Measurements from ENCODE around the gene ARHGAP10.

ARHGAP10 gene

DNA sequence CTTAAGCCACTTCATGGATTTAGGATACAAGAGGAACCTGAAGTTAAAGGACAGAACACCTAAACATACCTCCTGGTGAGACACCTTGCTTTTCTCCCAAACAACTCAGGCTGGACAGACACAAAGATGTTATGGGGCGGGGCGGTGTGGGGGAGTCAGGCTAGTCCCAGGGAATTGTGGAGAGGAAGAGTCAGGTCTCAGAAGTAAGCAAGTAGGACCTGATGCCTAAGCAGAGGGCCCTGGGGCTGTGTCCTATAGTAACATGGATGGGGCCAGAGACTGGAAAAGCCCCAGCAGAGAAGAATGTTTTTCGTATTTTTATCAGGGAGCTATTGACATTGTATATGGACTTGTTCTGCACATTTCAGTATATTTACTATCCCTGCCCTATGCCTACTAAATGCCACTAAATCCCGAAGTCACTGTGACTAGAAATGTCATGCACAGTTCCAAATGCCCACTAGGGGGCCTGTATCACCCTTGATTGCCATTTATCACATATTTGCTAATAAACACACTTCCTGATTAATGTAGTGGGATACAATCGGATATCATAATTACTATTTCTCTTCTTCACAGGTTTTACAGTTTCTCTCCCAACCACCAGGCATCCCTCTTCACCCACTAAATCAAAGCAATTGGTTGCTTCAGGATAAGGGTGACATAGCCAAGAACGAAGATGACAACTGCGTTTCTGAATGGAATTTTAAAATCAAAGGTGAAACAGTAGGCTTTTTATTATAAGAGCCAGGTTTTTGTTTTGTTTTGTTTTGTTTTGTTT is 23.8 kb upstream of the ARHGAP10 start:
- TF ChIP-seq Cebpa-rat (IDR thresholded peaks at IDR 0.05) = no peak
- H3K36me3 ChIP-seq = no peaks in the 10 kb centered on the region
- H3K4me2 ChIP-seq = no peak overlapping the region
- no peaks in the 10 kb centered on the region for H3K9me3 ChIP-seq
- H3K27me3 ChIP-seq = no peaks in the 10 kb centered on the region
- no peak overlapping the region for H3K4me3 ChIP-seq
- no peak overlapping the region for H3K9ac ChIP-seq
- no peaks in the 10 kb centered on the region for H4K20me1 ChIP-seq
- H3K27ac ChIP-seq = no peak overlapping the region
- no peaks in the 10 kb centered on the region for H3K4me1 ChIP-seq

DNA sequence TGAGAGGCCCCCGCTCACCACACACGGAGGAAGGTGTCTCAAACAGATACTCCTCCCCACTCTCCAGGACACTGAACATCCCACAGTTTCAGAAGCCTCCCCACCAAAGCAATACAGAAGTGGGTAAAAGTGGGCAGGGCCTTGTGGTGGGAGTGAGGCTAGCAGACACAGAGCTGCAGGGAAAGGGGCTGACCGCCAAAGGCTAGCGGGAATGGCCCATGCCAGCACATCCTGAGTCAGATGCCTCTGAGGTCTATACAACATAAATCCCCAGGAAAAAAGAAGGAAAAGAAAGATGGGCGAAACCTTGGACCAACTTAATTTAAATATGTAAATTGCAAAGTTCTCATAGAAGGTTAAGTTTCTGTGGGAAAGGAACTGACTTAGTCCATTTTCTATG is 21.9 kb upstream of the ARHGAP10 start:
- TF ChIP-seq Cebpa-rat (IDR thresholded peaks at IDR 0.05) = no peak
- Histone ChIP-seq H3K4me3 (no peak overlapping the region), H3K27me3 (no peaks in the 10 kb centered on the region), H3K9me3 (no peaks in the 10 kb centered on the region), H4K20me1 (no peaks in the 10 kb centered on the region), H3K4me2 (no peak overlapping the region), H3K9ac (no peak overlapping the region), H3K36me3 (no peaks in the 10 kb centered on the region), H3K4me1 (no peaks in the 10 kb centered on the region), H3K27ac (no peak overlapping the region)

DNA sequence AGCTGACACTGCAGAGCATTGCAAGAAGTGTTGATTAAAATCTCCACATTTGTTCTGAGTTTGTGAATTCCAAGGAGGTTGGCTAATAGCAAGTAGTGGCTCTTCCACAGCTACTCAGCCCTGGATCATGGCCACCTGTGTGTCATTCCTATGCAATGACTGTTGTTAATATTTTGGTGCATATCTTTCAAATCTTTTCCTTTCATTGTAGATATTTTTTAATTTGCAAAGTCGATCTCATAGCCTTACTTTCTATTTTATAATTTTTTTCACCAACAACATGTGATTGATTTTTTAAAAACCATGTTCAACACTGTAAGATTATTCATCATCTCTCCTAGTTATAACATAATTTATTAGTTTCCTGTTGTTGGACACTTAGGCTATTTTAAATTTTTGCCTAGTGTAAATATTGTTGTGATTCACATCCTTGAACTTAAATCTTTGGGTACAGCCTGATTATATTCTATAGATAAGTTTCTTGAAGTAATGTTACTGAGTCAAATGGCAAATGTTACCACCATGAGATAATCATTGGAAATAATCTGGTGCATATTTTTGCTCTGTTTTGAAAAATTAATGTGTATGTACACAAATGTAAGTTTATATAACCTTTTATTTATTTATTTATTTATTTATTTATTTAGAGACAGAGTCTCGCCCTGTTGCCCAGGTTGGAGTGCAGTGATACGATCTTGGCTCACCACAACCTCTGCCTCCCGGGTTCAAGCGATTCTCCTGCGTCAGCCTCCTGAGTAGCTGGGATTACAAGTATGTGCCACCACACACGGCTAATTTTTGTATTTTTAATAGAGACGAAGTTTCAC is 17.1 kb upstream of the ARHGAP10 start:
- H4K20me1 ChIP-seq = no peaks in the 10 kb centered on the region
- H3K9ac ChIP-seq = no peak overlapping the region
- no peaks in the 10 kb centered on the region for H3K9me3 ChIP-seq
- H3K4me3 ChIP-seq = no peak overlapping the region
- no peak overlapping the region for H3K4me2 ChIP-seq
- no peaks in the 10 kb centered on the region for H3K36me3 ChIP-seq
- H3K4me1 ChIP-seq = no peaks in the 10 kb centered on the region
- no peaks in the 10 kb centered on the region for H3K27me3 ChIP-seq
- TF ChIP-seq Cebpa-rat (IDR thresholded peaks at IDR 0.05) = no peak
- H3K27ac ChIP-seq = no peak overlapping the region

DNA sequence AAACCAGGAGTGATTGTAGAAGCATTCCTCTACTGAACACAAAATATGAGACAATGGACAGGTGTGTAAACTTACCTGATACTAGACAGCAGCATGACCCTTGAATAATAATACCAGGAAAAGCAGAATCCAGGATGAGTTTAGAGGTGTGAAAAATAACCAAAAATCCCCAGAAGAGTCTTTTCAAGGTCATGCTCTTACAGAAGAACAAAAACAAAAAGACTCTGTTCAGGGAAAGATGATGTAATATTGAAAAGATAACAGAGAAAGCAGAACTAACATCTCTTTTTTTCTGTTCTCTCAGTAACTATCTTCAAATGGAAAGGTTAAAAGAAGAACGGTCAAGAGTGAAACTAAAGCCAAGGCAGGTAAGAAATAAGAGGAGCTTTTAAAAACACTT is 14.0 kb upstream of the ARHGAP10 start:
- H3K4me1 ChIP-seq = no peaks in the 10 kb centered on the region
- H4K20me1 ChIP-seq = no peaks in the 10 kb centered on the region
- TF ChIP-seq Cebpa-rat (IDR thresholded peaks at IDR 0.05) = no peak
- H3K4me3 ChIP-seq = no peak overlapping the region
- H3K36me3 ChIP-seq = no peaks in the 10 kb centered on the region
- no peak overlapping the region for H3K27ac ChIP-seq
- no peaks in the 10 kb centered on the region for H3K9me3 ChIP-seq
- no peak overlapping the region for H3K9ac ChIP-seq
- H3K4me2 ChIP-seq = no peak overlapping the region
- H3K27me3 ChIP-seq = no peaks in the 10 kb centered on the region

DNA sequence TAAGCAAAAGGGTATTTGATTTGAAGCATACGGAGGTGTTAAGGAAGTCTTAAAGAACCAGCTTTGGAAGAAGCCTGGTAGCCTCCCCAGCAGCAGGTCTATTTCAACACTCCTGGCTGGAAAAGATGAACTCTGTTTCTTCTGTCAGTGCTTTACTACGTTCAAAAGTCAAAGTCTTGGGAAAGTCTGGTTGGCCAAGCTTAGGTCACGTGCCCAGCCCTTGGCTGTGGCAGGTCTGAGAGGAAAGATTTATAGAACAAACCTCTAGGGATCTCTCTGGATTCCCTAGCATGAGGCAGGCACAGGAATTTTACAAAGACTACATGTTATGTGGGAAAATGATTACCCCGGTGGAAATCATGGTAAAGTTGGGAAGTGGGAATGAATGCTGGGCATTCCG is 8.6 kb upstream of the ARHGAP10 start:
- H4K20me1 ChIP-seq = no peaks in the 10 kb centered on the region
- H3K9ac ChIP-seq = no peak overlapping the region
- no peaks in the 10 kb centered on the region for H3K27me3 ChIP-seq
- no peaks in the 10 kb centered on the region for H3K9me3 ChIP-seq
- no peak overlapping the region for H3K4me2 ChIP-seq
- no peak overlapping the region for H3K27ac ChIP-seq
- H3K4me3 ChIP-seq = no peak overlapping the region
- no peak for TF ChIP-seq Cebpa-rat (IDR thresholded peaks at IDR 0.05)
- H3K4me1 ChIP-seq = no peaks in the 10 kb centered on the region
- H3K36me3 ChIP-seq = no peaks in the 10 kb centered on the region

DNA sequence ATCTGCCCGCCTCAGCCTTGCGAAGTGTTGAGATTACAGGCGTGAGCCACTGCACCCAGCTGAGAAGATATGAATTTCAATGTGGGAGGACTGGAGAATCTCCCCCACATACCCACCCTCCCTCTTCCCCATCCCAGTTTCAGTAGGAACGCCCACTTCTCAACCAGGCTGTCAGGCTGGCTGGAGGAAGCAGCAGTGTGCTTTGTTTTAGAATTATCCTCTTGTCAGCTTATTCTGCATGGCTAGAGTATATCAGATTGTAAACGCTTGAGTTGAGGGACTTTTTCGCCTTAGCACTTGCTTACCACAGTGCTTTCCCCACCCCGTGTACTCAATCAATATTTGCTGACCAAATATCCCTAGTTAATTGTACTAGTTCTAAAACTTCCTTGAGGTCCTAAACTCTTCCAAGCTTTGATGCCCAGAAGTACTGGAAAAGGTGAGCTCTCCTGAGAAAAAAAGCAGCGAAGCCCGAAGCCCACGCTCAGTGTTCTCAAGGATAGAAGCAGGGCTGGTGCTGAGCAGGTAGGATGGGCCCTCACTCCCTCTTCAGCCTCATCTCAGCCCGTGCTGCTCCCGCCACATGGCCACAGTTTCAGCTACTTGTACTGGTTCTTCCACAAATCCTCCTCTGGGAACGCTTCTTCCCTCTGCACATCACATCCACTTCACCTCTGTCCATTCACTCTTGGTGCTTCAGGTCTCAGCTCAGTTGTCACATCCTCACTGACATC is 7.3 kb upstream of the ARHGAP10 start:
- Histone ChIP-seq H3K27ac (no peak overlapping the region), H3K4me2 (no peak overlapping the region)

DNA sequence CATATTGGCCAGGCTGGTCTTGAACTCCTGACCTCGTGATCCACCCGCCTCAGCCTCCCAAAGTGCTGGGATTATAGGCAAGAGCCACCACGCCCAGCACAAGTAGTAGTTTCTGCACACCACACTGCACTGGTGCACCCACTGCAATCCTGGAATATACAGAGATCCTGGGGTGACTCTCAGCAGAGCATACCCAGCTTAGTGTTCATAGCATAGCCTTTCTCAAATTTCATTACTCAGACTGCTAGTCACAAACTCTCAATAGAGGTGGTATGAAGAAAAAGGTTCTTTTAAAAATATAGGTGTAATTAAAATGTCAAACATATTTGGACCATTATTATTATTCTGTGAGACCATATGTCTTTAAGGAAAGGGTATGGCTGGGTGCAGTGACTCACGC is 6.2 kb upstream of the ARHGAP10 start:
- no peaks in the 10 kb centered on the region for H4K20me1 ChIP-seq
- H3K9ac ChIP-seq = no peak overlapping the region

More for the DNA sequence above, 7.3 kb upstream of the ARHGAP10 start:
- no peaks in the 10 kb centered on the region for H3K4me1 ChIP-seq
- H3K27me3 ChIP-seq = no peaks in the 10 kb centered on the region
- no peaks in the 10 kb centered on the region for H4K20me1 ChIP-seq
- H3K9ac ChIP-seq = no peak overlapping the region
- no peak overlapping the region for H3K4me3 ChIP-seq
- H3K9me3 ChIP-seq = no peaks in the 10 kb centered on the region
- no peaks in the 10 kb centered on the region for H3K36me3 ChIP-seq
- no peak for TF ChIP-seq Cebpa-rat (IDR thresholded peaks at IDR 0.05)

DNA sequence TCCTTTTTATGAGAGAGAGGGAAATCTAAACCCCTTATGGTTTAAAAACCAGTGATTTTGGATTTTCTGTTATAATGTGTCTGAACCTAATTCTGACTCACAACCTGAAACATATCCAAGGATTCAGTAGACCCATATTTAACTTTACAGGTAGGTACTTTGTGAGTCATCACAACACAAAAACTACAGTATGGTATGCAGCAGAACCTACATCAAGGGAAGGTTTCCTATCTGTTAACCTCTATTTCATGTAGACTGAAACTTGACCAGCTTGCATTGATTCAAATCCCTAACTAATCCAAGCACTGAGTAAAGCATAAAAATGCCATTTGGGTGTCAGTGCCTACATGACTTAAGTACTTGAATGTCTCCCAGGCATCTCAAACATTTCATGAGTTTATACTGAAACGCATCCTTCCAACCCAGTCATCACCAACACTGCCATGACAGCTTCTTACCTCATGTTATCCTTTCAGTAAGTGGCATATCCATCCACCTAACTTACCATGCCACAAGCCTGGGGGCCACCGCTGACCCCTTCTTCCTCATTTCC is 4.3 kb upstream of the ARHGAP10 start:
- H3K4me3 ChIP-seq = no peak overlapping the region
- no peaks in the 10 kb centered on the region for H3K27me3 ChIP-seq
- no peaks in the 10 kb centered on the region for H3K9me3 ChIP-seq
- H3K9ac ChIP-seq = no peak overlapping the region
- H3K27ac ChIP-seq = no peak overlapping the region
- no peaks in the 10 kb centered on the region for H4K20me1 ChIP-seq
- TF ChIP-seq Cebpa-rat (IDR thresholded peaks at IDR 0.05) = no peak
- H3K4me2 ChIP-seq = no peak overlapping the region
- no peaks in the 10 kb centered on the region for H3K36me3 ChIP-seq
- peaks cover 8% of the 10 kb centered on the region for H3K4me1 ChIP-seq

More for the DNA sequence above, 6.2 kb upstream of the ARHGAP10 start:
- no peak overlapping the region for H3K4me2 ChIP-seq
- TF ChIP-seq Cebpa-rat (IDR thresholded peaks at IDR 0.05) = no peak
- no peaks in the 10 kb centered on the region for H3K4me1 ChIP-seq
- no peak overlapping the region for H3K4me3 ChIP-seq
- H3K27ac ChIP-seq = no peak overlapping the region
- no peaks in the 10 kb centered on the region for H3K27me3 ChIP-seq
- H3K9me3 ChIP-seq = no peaks in the 10 kb centered on the region
- no peaks in the 10 kb centered on the region for H3K36me3 ChIP-seq

DNA sequence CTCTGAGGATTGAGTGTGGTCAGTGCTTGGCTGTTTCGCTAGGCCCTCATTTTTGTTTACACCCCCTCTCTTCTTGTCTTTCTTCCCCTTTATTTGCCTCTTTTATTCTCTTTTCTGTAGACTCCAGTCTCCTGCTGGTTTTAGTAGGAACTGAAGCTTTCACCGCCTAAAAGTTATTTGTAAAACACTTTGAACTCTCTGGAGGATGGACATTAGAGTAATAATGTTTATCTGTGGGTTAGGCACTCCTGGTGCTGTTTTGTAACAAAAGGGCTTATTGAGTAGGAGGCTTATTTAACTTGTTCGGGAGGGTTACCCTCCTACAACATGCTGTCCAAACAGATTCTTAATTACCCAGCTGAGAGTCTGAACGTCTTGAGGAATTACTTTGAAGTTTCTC is 1.6 kb upstream of the ARHGAP10 start:
- H3K27ac ChIP-seq = no peak overlapping the region
- H3K9me3 ChIP-seq = no peaks in the 10 kb centered on the region
- TF ChIP-seq Cebpa-rat (IDR thresholded peaks at IDR 0.05) = no peak
- H3K4me2 ChIP-seq = no peak overlapping the region
- H3K27me3 ChIP-seq = no peaks in the 10 kb centered on the region
- no peak overlapping the region for H3K4me3 ChIP-seq
- peaks cover 21% of the 10 kb centered on the region; the same call in 1 of the 2 replicates for H4K20me1 ChIP-seq
- peaks cover 22% of the 10 kb centered on the region for H3K4me1 ChIP-seq
- H3K36me3 ChIP-seq = no peaks in the 10 kb centered on the region
- H3K9ac ChIP-seq = no peak overlapping the region
